Hindlimb muscle (tissue), 1 donor: ENCODE results near the gene CBX2. TPM values are rescaled to one million over a fixed set of nuclear protein-coding genes. Genes with fewer than 3 reads are reported as not detected.

Experiments
- DNase-seq: peaks from one replicate; pipeline ENCODE4 v3.0.0-alpha.2; 2013
- polyA plus RNA-seq: library from polyadenylated mRNA; unstranded; fragments of 120-200 nt; gene quantifications from one replicate; pipeline ENCODE4 v1.2.1, GENCODE V29; 2013; ENCODE audit not compliant: insufficient read length

CBX2 gene
- polyA plus RNA-seq = 10.5 TPM

DNA sequence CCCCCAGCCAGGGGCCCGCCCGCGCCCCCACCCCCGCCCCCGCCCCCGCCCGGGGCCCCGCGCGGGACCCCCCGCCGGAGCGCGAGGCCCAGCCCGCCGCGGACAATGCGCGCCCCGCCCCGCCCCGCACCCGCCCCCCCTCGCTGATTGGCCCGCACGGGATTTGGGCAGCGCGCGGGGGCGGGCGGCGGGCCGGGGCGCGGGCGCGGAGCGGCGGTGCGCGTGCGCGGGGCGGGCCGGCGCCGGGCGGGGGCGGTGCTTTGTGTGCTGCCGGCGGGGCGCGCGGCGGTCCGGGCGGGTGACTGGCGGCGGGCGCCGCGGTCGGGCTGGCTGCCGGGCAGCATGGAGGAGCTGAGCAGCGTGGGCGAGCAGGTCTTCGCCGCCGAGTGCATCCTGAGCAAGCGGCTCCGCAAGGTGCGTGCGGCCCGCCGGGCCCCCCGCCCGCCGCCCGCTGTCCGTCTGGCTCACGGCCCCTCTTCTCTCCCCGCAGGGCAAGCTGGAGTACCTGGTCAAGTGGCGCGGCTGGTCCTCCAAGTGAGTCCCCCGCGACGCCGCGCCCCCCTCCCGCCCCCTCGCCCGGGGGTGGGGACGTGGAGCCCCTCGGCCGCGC is at the start of gene CBX2:
Gene CBX2, plus strand, starts transcription at position 255 of the 610 bp plus-strand sequence. Its CDS starts 88 bp downstream, at position 343.
- peak; percentile 76 for DNase-seq

DNA sequence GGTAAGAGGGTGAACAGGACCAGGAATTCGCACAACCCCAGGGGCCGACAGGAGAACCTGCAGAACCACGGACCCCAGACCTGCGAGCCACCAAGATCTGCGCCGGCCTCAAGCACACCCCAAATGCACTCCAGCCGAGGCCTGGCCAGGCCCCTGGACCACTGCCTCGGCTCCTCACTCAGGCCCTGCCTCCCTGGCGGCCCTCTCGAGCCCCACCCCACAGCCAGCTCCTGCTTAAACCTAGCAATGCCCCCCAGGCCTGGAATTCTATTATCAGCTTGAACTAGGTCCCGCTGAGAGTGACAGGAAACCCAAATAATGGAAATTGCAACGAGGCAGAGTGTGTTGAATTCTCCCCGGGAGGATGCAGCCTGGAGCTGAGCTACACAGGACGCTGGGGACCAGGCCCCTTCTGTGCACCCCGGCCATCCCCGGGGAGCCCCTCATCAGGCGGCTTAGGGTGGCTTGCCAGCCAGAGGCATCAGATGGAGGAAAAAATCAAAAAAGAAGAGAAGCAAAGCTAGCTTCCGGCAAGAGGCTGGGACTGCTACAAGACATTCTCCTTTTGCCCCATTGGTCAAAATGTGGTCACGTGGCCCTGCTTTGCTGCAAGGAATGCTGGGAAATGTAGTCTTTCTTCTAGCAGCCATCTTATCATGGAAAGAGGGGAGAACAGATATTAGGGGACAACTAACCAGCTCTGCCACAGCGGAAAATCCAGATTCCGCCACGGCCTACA is 49.6 kb upstream of the CBX2 start:
- DNase-seq = peak; percentile 90

DNA sequence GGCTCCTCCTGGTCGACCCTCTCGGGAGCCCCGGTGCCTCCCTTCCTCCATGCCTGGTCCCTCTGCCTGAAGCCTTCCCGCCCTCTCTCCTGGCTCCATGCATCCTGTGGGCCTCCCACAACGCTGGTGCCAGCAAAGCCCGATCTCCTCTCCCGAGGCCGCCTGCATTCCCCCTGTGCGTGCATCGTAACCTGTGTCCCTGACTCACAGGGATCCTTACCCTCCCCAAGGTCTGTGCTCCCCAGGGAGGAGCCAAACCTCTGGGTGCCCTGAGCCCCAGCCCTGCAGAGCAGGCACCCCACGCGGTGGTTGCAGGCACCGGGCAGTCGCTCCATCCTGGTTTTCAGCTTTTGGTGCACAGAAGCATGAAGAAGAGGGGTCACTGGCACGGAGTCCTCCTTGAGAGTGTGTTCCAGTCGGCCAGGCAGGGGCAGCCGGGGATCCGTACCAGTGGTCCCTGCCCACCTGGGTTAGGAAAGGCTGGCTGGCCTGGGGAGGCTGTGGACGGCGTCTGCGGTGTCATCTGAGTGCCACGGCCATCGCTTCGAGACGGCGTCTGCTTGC is 49.0 kb upstream of the CBX2 start:
- DNase-seq = no peak

DNA sequence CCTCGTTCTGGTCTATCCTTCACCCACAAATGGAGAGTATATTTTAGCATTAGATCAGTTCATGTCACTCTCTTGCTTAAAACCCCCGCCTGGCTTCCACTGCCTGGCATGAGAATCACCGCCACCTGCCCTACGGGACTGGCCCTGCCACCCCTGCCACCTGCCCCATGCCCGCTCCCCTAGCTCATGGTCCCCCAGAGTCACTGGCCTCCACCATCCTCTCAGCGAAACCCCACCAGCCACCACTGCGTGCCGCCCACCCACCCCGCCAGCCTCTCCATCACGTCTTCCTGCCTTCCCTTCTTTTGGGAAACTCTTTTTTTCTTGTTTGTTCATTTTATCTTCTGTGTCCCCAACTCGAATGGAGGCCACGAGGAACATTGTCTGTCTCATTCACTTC is 48.2 kb upstream of the CBX2 start:
- DNase-seq = no peak

DNA sequence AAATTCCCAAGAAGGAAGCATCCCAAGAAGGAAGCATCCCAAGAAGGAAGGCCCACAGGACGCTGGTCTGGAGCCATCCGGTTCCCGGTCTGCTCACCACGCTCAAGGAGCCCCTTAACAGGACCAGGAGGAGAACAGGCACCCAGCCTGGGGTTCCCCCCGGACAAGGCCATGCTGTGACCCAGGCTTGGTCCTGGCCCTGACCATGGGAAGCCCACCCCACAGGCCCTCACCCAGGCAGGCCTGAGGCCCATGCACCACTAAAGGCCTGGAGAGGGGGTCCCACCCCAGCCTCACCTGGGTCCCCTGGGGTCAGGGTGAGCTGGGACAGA is 47.5 kb upstream of the CBX2 start:
- DNase-seq = no peak

DNA sequence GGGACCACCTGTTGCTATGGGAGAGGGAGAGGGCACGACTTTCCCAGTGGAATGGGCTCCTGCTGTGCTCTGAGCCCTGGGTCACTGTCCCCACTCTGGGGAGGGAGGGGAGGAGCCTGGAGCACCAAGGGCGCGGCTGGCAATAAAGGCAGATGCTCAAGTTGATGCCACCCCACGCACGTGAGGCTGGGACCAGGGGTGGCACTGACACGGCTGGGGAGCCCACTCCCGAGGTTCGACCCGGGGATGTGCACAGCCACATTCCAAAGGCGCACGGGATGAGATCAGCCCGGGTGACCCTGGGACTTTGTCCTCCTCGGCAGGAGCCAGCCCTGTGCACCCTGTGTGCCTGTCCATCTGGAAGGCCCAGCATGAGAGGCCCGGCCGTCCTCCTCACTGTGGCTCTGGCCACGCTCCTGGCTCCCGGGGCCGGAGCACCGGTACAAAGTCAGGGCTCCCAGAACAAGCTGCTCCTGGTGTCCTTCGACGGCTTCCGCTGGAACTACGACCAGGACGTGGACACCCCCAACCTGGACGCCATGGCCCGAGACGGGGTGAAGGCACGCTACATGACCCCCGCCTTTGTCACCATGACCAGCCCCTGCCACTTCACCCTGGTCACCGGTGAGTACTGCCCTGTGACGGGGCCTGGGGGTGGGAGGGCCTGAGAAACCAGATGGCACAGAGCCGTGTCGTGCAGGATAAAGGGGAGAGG is 47.0 kb upstream of the CBX2 start, which contains the start of gene ENPP7:
Gene ENPP7, plus strand, starts transcription at position 175 of the 715 bp plus-strand sequence. Its CDS starts 197 bp downstream, at position 372.
- DNase-seq = no peak

DNA sequence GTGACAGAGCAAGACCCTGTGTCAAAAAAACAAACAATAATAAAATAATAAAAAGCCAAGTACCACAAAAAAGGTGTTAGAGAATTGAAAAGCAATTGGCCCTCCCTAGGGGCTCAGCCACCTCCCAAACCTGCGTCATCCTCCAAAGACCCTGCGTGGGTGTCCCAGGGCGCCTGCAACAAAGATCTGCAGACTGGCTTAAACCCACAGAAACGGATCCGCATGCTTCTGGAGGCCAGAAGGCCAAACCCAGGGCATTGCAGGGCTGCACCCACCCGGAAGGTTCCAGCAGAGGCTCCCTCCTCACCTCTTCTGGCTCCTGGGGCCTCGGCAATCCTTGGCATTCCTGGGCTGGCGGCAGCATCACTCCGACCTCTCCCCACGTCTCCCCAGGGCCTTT is 45.7 kb upstream of the CBX2 start:
- no peak for DNase-seq

DNA sequence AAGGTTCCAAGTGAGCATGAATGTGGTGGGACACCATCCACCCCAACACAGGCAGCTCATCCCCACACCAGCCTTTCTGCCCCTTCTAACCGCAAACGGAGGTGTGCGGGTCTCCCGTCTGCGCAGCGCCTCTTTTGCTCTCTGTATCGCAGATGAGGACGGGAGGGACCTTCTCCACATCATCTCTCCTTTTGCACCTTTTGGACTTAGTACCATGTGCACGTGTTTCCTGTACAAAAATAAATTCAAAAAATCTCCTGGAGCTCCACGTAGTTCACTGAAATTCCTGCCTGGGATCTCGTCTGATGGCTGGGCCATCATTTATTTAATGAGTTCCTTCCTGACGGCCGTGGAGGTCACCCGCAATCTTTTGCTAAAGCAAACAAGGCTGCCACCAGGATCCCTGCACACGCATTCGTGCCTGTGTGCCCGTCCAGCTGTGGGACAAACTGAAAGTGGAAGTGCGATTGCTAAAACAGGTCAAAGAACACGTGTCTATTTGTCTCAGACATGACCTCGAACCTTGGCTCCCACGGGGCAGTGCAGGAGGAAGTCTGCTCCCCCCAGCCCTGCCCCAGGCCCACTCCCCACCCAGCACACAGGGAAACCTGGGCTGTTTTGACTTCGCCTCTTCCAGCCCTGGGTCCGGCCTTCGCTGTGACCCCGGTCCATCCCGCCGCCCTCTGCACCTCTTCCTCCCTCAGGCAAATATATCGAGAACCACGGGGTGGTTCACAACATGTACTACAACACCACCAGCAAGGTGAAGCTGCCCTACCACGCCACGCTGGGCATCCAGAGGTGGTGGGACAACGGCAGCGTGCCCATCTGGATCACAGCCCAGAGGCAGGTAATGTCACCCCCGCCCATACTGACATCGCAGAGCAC is 44.9 kb upstream of the CBX2 start:
- DNase-seq = no peak

DNA sequence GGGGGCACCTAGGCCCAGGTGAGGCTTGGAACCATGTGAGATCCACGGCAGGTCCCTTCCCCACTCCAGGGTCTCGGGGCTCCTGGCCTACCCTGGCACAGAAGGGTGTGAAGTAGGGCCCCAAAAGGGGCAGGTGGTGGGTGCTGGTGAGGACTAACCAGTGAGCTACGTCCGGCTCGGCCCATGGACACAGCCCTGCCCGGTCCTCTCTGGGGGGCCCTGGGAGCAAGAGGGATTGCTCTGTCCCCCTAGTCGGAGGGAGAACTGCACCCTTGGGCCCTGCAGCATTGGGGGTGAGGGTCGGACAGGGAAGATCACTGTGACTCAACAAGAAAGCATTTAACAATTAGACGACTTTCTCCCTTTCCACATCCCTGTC is 44.3 kb upstream of the CBX2 start:
- no peak for DNase-seq

DNA sequence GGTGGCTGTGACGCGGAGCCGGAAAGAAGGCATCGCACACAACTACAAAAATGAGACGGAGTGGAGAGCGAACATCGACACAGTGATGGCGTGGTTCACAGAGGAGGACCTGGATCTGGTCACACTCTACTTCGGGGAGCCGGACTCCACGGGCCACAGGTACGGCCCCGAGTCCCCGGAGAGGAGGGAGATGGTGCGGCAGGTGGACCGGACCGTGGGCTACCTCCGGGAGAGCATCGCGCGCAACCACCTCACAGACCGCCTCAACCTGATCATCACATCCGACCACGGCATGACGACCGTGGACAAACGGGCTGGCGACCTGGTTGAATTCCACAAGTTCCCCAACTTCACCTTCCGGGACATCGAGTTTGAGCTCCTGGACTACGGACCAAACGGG is 42.9 kb upstream of the CBX2 start:
- DNase-seq = no peak

DNA sequence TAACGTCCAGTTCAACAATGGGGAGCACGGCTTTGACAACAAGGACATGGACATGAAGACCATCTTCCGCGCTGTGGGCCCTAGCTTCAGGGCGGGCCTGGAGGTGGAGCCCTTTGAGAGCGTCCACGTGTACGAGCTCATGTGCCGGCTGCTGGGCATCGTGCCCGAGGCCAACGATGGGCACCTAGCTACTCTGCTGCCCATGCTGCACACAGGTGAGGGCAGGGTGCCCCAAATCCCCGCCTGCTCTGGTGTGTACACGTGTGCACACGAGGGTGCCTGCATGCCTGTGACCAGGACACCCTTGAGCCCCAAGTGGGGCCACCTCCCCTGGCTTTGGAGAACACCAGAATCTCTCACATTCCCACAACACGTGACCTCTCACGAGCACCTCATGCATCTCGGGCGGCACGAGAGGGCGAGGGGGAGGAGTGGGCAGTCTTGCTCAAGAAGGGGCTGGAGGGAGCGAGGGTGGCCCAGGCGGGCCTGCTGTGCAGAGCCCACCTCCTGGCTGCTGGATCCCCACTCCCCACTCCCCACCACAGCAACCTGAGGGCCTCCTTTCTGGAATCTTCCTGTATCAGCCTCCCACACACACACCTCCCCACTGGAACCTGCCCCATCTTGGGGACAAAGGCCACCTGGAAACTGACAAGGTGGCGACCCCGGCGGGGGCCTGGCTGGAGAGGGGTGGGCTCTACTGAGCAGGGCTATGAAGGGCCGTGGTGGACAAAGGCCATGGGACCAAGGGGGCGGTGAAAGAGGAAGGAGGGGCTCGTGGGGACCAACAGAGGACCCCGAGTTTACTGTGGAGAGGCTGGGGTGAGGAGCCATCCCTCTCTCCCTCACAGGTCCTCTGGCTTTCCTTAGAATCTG is 40.7 kb upstream of the CBX2 start:
- DNase-seq = no peak

DNA sequence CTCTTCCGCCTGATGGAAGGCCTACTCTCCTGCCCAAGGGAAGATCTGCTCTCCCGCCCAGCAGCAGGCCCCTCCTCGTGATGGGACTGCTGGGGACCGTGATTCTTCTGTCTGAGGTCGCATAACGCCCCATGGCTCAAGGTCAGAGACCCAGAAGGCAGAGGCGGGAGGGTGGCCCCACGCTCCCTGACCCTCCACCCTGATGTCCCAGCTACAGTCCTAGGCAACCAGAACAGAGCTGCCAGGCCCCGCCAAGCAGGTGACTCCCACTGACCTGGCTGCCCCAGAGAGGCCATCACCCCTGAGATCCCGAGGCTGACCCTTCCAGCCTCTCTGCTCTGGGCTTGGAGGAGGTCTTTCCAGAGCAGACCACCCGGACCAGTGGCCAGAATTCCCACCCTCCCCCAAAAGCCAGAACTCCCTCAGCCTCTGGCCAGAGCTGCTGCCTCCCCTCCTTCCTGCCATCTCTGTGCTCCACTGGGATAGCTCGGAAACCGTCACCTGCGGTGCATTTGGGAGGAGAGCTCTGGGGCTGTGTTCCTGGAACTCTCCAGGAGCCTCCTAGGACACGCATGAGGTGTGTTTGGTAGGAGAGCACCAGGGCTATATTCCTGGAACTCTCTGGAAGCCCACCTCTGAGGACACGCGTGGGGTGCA is 39.9 kb upstream of the CBX2 start:
- no peak for DNase-seq

DNA sequence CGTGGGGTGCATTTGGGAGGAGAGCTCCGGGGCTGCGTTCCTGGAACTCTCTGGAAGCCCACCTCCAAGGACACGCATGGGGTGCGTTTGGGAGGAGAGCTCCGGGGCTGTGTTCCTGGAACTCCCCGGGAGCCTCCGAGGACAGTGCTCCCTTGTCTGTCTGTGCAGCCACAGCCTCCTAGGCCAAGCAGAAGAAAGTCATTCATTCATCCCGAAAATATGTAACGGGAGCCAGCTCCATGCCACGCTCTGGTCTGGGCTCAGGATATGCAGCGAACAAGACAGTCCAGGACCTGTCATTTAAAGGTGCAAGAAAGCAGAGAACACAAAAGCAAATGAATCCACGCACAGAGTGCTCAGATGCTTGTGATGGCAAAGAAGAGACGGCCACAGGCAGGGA is 39.3 kb upstream of the CBX2 start:
- DNase-seq = no peak

DNA sequence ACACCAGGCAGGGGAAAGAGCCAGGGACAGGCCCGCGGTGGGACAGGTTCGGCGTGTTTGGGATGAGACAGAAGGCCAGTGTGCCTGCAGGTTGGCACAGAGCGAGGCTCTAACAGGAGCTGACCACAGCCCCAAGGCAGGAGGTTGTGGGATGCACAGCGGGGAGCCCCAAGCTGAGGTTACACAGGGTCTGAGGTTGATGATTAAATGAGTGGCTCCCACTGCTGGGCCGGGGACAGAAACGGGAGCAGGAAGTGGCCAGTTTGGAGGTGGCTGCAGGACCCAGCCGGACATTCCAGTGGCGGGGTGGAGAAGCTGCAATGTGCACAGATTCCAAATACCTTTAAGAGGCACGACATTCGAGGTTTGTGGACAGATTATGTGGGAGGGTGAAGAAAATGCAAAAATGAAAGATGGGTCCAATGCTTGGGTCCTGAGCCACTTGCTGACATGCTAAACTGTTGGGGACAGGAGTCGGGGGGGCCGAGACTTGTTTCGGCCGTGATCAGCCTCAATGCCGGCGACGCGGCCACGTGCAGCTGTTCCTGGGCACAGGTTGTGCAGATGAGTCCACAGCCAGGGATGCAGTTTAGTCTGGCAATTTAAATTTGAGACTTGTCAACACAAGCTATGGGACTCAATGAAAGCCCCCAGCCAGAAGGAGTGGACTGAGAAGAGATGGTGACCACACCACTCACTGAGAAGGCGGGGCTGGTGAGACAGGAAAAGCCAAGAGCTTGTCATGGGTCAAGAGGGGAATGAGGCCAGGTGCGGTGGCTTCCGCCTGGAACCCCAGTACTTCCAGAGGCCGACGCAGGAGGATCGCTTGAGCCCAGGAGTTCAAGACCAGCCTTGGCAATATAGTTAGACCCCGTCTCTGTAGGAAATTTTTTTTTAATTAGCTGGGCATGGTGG is 38.5 kb upstream of the CBX2 start:
- no peak for DNase-seq

DNA sequence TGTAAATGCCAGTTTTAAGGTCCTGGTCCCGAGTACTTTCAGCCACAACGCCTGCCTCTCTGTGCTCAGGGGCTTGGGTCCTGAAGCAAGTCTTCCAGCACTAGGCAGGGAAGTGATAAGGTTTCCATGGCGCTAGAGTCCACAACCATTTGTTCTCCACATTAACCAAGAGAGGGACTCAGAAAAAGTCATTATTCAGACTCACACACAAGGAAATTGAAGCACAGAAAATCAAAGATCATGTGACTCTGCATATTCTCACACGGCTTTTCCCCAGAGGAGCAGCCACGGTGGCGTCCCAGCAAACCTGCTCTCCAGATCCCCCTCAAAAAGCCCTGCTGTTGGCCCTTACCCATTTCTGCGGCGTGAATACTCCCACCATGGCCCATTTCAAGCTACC is 37.5 kb upstream of the CBX2 start:
- DNase-seq = no peak

DNA sequence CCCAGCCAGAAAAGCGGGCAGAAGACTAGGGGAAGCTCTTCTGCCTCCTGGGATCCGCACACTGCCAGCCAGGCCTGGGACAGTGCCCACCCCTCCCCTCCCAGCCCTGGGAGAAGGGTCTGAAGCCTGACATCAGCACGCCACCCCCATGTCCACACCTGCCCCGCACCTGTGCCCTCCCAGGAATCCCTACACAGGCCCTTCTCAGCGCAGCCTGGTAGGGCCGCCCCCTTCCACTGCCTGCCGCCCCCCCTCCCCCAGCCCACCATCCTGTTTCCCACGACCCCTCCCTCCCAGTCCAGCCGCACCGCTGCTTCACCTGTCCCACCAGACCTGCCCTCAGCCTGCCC is 36.6 kb upstream of the CBX2 start:
- no peak for DNase-seq

DNA sequence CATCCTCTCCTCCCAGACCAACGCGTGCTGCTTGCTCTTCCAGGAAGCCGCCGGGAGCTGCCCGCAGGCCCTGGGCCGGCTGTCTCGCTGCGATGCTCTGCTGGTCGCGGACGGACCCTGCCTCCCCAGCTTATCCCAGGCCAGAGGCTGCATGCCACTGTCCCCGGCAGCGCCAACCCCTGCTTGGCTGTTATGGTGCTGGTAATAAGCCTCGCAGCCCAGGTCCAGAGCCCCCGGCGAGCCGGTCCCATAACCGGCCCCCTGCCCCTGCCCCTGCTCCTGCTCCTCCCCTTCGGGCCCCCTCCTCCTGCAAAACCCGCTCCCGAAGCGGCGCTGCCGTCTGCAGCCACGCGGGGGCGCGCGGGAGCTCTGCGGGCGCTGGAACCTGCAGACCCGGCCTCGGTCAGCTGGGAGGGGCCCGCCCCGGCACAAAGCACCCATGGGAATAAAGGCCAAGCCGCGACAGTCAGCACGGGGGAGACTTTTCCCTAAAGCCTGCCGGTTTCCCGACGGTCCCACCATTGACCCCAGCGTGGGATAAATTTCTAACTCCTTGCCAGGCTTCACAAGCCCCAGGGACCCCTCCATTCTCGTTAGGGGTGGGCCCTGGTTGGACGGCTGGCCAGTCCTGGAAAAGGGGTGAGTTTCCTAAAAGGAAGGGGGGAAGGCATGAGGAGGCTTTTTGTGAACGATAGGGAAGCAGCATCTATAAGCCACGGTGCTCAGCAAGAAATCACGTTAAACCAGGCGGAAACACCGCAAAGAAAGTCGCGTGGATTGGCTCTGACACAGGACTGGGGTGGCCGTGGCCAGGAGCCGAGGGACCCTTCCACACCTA is 36.0 kb upstream of the CBX2 start:
- peak; percentile 80 for DNase-seq

DNA sequence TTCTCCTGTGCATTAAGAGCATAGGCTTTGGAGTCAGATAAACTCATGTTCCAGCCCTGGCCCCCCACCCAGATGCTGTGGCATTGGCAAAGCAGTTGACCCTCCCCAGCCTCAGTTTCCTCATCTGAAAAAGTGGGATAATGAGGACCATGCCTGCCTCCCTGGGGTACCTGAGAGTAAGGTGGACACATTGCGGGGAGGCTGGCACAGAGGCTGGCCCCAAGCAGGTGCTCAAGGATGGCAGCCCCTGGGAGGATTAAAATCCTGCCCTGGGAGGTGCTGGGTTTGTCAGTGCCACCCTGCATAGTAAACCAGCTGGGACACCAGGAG is 35.4 kb upstream of the CBX2 start:
- no peak for DNase-seq

DNA sequence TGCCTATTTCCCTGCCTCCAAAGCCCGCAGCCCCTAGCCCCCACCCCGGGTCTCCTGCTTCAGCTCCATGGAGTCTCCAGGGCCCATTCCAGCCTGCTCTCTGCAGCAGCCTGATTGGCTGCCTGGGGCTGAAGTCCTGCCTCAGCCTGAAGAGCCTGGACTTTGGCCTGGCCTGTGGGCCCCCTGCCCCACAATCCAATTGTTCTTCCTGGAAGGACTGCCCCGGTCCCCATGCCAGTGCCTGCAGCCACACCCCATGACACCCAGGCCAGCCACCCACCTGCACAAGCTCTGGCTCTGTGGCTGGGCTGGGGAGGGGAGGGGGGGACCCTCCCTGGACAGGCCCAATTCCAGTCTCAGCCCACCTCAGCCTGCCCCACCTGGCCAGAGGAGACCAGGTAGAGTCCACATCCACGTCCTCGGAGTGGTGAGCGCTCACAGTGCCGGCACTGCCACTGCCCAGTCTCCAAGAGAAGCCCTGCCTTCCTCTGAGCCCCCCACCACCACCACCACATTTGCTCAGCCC is 34.9 kb upstream of the CBX2 start:
- DNase-seq = no peak
